Measurements from ENCODE around the gene GAN. TPM values are rescaled to one million over a fixed set of nuclear protein-coding genes. Genes with fewer than 3 reads are reported as not detected.

The GAN gene
- total and polyA plus RNA-seq, 10 of the 15 experiments (the other 5 are each of a cell fraction or from before 2014, with no cell fraction given), result 0.42 to 8.4 (median 2.5) TPM

GRCh38 chr16:81376880-81377279 is 62.1 kb downstream of the GAN start:
- DNase-seq (ENCODE audit: low read depth, low spot score) (no peak), ATAC-seq (no peak), FAIRE-seq (no peak)
- Histone ChIP-seq H3K36me3 (ENCODE audit: control insufficient read depth in 2 of 2, insufficient read depth in 2 of 2, low read length in 1 of 2) (peaks cover 0 to 4% of the 10 kb centered on the region in 2 experiments; a peak in 3 of 4 replicates), H3K27me3 (replicated peaks in 1 of 2; ENCODE audit: control insufficient read depth in 2 of 2, insufficient read depth in 2 of 2, low read length in 1 of 2) (no peaks in the 10 kb centered on the region), H3K4me2 (ENCODE audit: control insufficient read depth, insufficient read depth) (no peak overlapping the region), H4K20me1 (ENCODE audit: control insufficient read depth, insufficient read depth) (no peaks in the 10 kb centered on the region; the same call in 1 of the 2 replicates), H3K79me2 (ENCODE audit: control insufficient read depth, insufficient read depth, low read length) (no peaks in the 10 kb centered on the region), H3K4me1 (ENCODE audit: control insufficient read depth, insufficient read depth, low read length) (no peaks in the 10 kb centered on the region), H3K4me3 (no peak overlapping the region), H3K27ac (ENCODE audit: control insufficient read depth, insufficient read depth) (no peak overlapping the region), H3K9me3 (replicated peaks; ENCODE audit: control insufficient read depth, insufficient read depth, low read length) (no peaks in the 10 kb centered on the region), H3K9ac (ENCODE audit: control insufficient read depth, insufficient read depth, low read length) (no peak overlapping the region), H2AFZ (ENCODE audit: control insufficient read depth, low read depth, low read length) (no peak overlapping the region)
- ChIA-PET RAD21 (ENCODE audit: unreplicated experiment) (no interaction called here), POLR2A (no interaction called here), CTCF (interaction anchor here (0.6 to 1.0 kb wide), 2 partner anchors 9 to 108 kb away, joined by 3 read pairs; no protein-coding TSS in a partner anchor), SMC1A (ENCODE audit: uncharacterized antibody, unreplicated experiment) (interaction anchor here (3.7 kb wide), 1 partner anchor 12 kb away, joined by 12 read pairs; no protein-coding TSS in a partner anchor)
- no peak for TF ChIP-seq EZH2 (IDR thresholded peaks at IDR 0.05; ENCODE audit: borderline replicate concordance, control insufficient read depth, low read depth, low read length)
- no peak for TF ChIP-seq MTA3 (IDR thresholded peaks at IDR 0.05; ENCODE audit: borderline replicate concordance, low read length)
- TF ChIP-seq ZNF592 (IDR thresholded peaks at IDR 0.05), result no peak
- no peak for TF ChIP-seq MYC (IDR thresholded peaks at IDR 0.05; ENCODE audit: insufficient read depth, insufficient read length, insufficient replicate concordance, low read length, severe bottlenecking)
- TF ChIP-seq ZBTB11 (CRISPR knock-in tag; IDR thresholded peaks at IDR 0.05), result no peak
- TF ChIP-seq ATF3 (IDR thresholded peaks at IDR 0.05; ENCODE audit: borderline replicate concordance, extremely low read depth, low read depth, low read length), result no peak
- TF ChIP-seq KAT2A (conservative IDR thresholded peaks at IDR 0.05; ENCODE audit: control insufficient read depth, low read depth, low read length), result no peak
- no peak for TF ChIP-seq GABPA (IDR thresholded peaks at IDR 0.05; ENCODE audit: low read depth)
- no peak for TF ChIP-seq ZBED1 (IDR thresholded peaks at IDR 0.05; ENCODE audit: borderline replicate concordance)
- TF ChIP-seq HSF1 (IDR thresholded peaks at IDR 0.05; ENCODE audit: low read depth, low read length), result no peak
- no peak for TF ChIP-seq NBN (IDR thresholded peaks at IDR 0.05)
- no TSS peak for BruUV-seq (replicated peaks)
- in situ Hi-C loops (cut with MboI), result no loop called here
- WGBS (ENCODE audit: insufficient coverage, insufficient replicate concordance, low lambda C conversion rate, missing lambda C conversion rate), result 98% methylated on average over 7 of the region's 7 CpGs
- intact Hi-C loops (cut with micrococcal nuclease; ENCODE audit: unreplicated experiment), result no loop called here
